H1 (cell line): Measurements from ENCODE around the gene KRT5.

Source experiments
- CTCF ChIP-seq, 3 experiments: IDR thresholded peaks; 1 replicate in 2 of 3; 2 replicates in 1 of 3; pipeline versions ENCODE4 v1.5.1 to v1.6.1; 2011; ENCODE audit warnings: low read length in 3 of 3, mild to moderate bottlenecking in 3 of 3, inconsistent platforms in 2 of 3, low read depth in 1 of 3, moderate library complexity in 1 of 3; ENCODE audit not compliant: insufficient read depth in 1 of 3; ENCODE audit errors: control extremely low read depth in 1 of 3
- EZH2 ChIP-seq: fragments of 200-600 bp; sonication (generic); IDR thresholded peaks from 2 replicates; pipeline ENCODE4 v1.7.1; 2012; ENCODE audit warnings: low read depth, mild to moderate bottlenecking, moderate library complexity, low read length, inconsistent platforms; ENCODE audit not compliant: severe bottlenecking
- POLR2A ChIP-seq, 2 experiments: IDR thresholded peaks; 1 replicate in 1 of 2; 2 replicates in 1 of 2; pipeline ENCODE4 v1.6.1; 2011; ENCODE audit warnings: low read depth in 2 of 2, low read length in 2 of 2, mild to moderate bottlenecking in 2 of 2; ENCODE audit errors: control extremely low read depth in 1 of 2
- POLR2AphosphoS5 ChIP-seq: IDR thresholded peaks from 2 replicates; pipeline ENCODE4 v1.6.1; 2011; ENCODE audit warnings: low read depth, low read length
- SUZ12 ChIP-seq: fragments of 200-600 bp; sonication (generic); IDR thresholded peaks from 2 replicates; pipeline ENCODE4 v1.6.1; 2012; ENCODE audit warnings: mild to moderate bottlenecking, inconsistent platforms, low read length, moderate library complexity, mixed read lengths
- ZNF274 ChIP-seq: IDR thresholded peaks from 2 replicates; pipeline ENCODE4 v1.7.0; 2012; ENCODE audit warnings: low read length, borderline replicate concordance; ENCODE audit errors: extremely low read depth

GRCh38 chr12:52537101-52537500, 16.9 kb upstream of the KRT5 start:
- TF ChIP-seq CTCF (IDR thresholded peaks at IDR 0.05; ENCODE audit: control extremely low read depth in 1 of 3, insufficient read depth in 1 of 3, low read depth in 1 of 3, low read length in 3 of 3) = no peak
- no peak for TF ChIP-seq ZNF274
- TF ChIP-seq EZH2 = no peak
- no peak for TF ChIP-seq POLR2A (IDR thresholded peaks at IDR 0.05; ENCODE audit: control extremely low read depth in 1 of 2, low read depth in 2 of 2, low read length in 2 of 2)
- no peak for TF ChIP-seq SUZ12
- no peak for TF ChIP-seq POLR2AphosphoS5
